Limb (tissue), 2 donors: ENCODE results near the gene DNMT1.
"Not testable (repeated sequence)": the region's sequence is repeated elsewhere in the genome, so short reads cannot be mapped to it uniquely, and the experiment has no call there.

ENCODE experiments used
- DNase-seq, 2 donors: peaks; one replicate each; pipeline ENCODE4 v3.0.0-alpha.2; 2016; ENCODE audit errors: extremely low spot score in 2 of 2

Gene DNMT1

DNA sequence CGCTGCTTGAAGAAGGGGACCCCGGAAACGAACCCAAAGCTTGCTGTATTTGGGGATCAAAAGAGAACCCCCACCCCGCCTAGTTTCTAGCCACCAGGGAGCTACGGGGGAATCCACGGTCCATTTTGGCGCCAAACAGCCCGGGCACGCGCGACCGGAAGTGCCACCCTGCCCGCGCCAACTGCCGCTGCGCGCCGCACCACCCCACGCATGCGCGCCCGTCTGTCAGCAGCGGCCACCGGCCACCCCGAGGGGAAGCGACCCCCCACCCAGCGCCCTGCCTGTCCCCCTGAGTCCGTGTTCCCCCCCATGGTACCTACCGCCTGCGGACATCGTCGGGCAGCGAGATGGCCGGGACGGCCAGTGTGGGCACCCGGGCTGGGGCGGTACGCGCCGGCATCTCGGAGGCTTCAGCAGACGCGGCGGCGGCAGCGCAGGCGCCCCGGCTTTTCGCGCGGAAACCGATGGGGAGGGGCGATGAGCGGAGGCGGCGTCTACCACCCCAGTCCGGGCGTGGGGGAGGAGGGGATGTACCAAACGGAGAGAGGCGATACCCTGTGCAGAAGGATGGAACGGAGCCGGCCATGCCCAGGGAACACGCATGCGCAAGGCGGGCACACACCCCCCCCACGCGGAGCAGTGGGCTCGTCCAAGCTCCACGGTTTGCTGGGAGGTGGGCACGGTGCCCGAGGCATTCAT, at the start of gene DNMT1:
TSS of gene DNMT1 (minus strand) at position 454 of the 699 bp plus-strand sequence. CDS start at position 400, 54 bp downstream.
- DNase-seq, result peak; percentile 98 to 99

DNA sequence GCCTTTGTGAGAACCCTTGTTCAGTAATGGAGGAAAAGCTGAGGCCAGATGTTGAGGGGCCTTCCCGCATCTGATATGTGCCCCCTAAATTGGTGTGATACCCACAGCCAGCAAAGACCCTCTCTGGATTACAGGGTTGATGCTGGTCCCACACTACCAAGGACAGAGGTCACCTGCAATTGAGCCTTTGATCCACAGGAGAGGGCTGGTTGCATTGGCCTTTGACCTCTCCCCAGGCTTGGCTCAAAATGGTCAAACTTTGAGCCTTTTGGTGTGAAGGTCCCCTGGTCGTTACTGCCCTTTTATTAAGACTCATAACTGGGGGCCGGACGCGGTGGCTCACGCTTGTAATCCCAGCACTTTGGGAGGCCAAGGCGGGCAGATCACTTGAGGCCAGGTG, 48.9 kb upstream of the DNMT1 start:
- DNase-seq, result no peak

DNA sequence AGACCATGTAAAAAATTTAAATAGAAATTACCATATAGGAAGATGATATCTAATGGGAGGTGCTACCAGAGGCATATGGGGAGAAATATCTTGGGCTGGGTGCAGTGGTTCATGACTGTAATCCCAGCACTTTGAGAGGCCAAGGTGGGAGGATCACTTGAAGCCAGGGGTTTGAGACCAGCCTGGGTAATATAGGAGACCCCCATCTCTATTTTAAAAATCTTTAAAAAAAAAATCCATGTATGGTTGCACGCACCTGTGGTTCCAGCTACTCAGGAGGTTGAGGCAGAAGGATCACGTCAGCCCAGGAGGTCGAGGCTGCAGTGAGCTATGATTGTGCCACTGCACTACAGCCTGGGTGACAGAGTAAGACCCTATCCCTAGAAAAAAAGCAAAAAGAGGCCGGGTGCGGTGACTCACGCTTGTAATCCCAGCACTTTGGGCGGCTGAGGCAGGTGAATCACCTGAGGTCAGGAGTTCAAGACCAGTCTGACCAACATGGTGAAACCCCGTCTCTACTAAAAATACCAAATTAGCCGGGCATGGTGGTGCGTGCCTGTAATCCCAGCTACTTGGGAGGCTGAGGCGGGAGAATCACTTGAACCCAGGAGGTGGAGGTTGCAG, 47.2 kb upstream of the DNMT1 start:
- not testable (repeated sequence) for DNase-seq

DNA sequence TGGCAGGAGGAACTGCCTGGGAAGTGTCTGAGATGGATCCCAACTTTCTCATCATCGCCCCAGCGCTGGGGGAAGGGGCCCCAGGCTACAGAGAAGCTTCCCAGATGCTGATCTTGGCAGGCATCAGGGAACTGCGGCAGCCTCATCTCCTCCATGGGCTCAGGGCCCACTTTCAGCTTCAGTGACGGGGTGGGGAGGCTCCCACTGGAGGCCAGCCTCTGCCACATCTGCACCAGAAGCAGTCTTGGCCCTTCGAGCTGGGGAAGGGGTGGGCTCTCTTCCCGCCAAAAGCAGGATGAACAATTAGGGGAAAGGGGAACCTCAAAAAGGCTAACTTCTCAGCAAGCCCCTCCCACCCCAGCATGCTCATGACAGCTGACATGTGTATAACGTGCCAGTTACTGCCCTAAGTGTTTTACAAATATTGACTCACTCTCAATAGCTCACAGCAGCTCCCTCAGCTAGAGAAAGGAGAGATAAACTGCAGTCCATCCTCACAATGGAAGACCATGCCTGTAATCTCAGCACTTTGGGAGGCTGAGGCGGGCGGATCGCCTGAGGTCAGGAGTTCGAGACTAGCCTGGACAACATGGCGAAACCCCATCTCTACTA, 43.5 kb upstream of the DNMT1 start:
- peak; percentile 72 to 82 for DNase-seq

DNA sequence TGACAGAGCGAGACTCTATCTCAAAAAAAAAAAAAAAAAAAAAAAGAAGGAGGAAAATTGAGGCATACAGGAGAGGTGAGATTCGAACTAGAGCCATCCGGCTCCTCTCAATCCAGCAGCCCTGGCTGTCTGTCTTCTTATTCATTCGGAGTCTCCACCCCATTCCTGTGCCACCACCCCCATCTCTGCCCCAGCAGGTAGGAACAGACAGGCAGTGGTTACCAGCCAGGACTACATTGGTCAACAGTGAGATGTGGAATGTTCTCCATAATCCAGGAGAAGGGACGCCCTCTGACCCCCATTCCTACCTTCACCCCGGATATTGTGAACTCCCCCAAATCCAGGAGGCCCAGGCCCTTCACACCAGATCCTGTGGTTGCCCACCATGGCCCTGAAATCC, 42.9 kb upstream of the DNMT1 start:
- DNase-seq, result no peak

GRCh38 chr19:10235409-10235808, 40.7 kb upstream of the DNMT1 start:
- DNase-seq, result not testable (repeated sequence)

- no peak for DNase-seq
These were observed 40.2 kb upstream of the DNMT1 start for GRCh38 chr19:10235003-10235402.

- no peak for DNase-seq
These were observed 39.2 kb upstream of the DNMT1 start for GRCh38 chr19:10233946-10234345.

DNA sequence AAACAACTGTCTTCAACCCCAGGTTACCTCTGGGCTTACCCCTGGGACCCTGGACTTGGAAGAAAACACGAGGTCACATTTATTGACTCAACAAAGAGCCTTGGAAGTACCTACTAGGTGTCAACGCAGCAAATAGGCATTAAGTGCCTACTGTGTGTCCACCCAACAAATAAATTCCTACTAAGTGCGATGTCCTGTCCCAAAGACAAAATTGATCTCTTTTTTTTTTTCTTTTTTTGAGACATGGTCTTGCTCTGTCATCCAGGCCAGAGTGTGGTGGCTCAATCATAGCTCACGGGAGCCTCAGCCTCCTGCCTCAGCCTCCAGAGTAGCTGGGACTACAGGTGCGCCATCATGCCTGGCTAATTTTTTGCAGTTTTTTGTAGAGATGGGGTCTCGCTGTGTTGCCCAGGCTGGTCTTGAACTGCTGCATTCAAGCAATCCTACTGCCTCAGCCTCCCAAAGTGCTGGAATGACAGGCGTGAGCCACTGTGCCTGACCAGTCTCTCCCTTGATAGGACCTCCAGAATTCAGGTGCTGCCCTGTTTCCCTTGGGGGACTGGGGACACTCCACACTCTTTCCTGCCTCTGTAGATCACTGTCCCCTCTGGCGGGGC, 37.0 kb upstream of the DNMT1 start:
- DNase-seq, result no peak

- DNase-seq, result peak; percentile 89 to 92
These were observed 36.3 kb upstream of the DNMT1 start, which contains the start of gene S1PR2 for GRCh38 chr19:10230861-10231611. TSS of gene S1PR2 (minus strand) at chr19:10231331. CDS start at chr19:10224905, 6,426 bp downstream.

- peak; percentile 38 to 82 for DNase-seq
These were observed 35.6 kb upstream of the DNMT1 start for GRCh38 chr19:10230173-10230860.

- no peak for DNase-seq
These were observed 34.2 kb upstream of the DNMT1 start for GRCh38 chr19:10228920-10229319.

GRCh38 chr19:10228393-10228792, 33.6 kb upstream of the DNMT1 start:
- no peak for DNase-seq

GRCh38 chr19:10227026-10227971, 32.5 kb upstream of the DNMT1 start:
- peak; percentile 65 to 72 for DNase-seq

GRCh38 chr19:10226376-10227025, 31.7 kb upstream of the DNMT1 start:
- peak; percentile 85 to 91 for DNase-seq

DNA sequence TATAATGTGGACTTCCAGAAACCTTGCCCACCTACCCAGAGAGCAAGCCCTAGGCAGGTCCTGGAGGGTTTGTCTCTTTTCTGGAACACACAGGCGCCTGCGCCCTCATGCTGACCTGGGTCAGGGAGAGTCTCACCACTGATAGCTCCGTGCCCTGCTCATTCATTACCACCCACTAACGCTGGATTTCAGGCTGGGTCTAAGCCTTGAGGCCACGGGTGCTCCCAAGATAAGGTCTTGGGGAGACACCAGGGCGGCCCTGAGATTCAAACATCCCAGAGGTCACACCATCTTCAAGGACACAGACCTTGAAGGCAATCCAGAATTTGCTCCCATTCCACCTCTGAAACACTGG, 31.2 kb upstream of the DNMT1 start:
- DNase-seq, result no peak

DNA sequence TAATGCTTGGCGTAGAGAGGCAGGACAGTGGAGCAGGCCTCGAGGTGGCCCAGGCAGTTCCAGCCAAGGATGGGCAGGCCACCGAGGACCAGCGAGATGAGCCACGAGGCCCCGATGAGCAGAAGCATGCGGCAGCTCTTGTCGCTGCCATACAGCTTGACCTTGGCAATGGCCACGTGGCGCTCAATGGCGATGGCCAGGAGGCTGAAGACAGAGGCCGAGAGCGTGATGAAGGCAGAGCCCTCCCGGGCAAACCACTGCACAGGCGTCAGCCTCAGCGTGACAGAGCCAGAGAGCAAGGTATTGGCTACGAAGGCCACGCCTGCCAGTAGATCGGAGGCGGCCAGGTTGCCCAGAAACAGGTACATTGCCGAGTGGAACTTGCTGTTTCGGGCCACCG, 29.6 kb upstream of the DNMT1 start:
- DNase-seq, result no peak

- no peak for DNase-seq
These were observed 28.9 kb upstream of the DNMT1 start for GRCh38 chr19:10223488-10224213.
